HepG2 (cell line): ENCODE data around the gene RTF1. TPM values are rescaled to one million over a fixed set of nuclear protein-coding genes. Genes with fewer than 3 reads are reported as not detected.

Source experiments
- ATF4 ChIP-seq, 2 experiments: fragments of 450-650 bp in 1 of 2; sonication (generic) in 1 of 2; formaldehyde crosslinking; IDR thresholded peaks; 2 replicates each; pipeline versions ENCODE4 v1.5.0 to v1.8.0; 2020 to 2022; ENCODE audit warnings: mild to moderate bottlenecking in 1 of 2, missing genetic modification reagents in 1 of 2
- CREM ChIP-seq, 2 experiments: sonication (generic) in 1 of 2; formaldehyde crosslinking in 1 of 2; IDR thresholded peaks; 2 replicates each; pipeline versions ENCODE4 v1.4.0 to v1.6.1; 2016 to 2020; ENCODE audit warnings: antibody characterized with exemption in 1 of 2, mild to moderate bottlenecking in 1 of 2, missing genetic modification reagents in 1 of 2
- DR1 ChIP-seq: sonication (generic); formaldehyde crosslinking; IDR thresholded peaks from 2 replicates; pipeline ENCODE4 v1.8.0; 2021; ENCODE audit warnings: mild to moderate bottlenecking, missing genetic modification reagents, inconsistent platforms
- HOXD1 ChIP-seq: sonication (generic); formaldehyde crosslinking; IDR thresholded peaks from 2 replicates; pipeline ENCODE4 v1.5.0; 2020; ENCODE audit warnings: missing genetic modification reagents
- IKZF1 ChIP-seq: fragments of 450-650 bp; IDR thresholded peaks from 2 replicates; pipeline ENCODE4 v1.7.1; 2016
- MTF1 ChIP-seq: sonication (generic); formaldehyde crosslinking; IDR thresholded peaks from 2 replicates; pipeline ENCODE4 v1.5.0; 2020; ENCODE audit warnings: missing genetic modification reagents
- NR0B2 ChIP-seq: sonication (generic); formaldehyde crosslinking; IDR thresholded peaks from 2 replicates; pipeline ENCODE4 v1.4.0; 2020; ENCODE audit warnings: mild to moderate bottlenecking, missing genetic modification reagents
- PRMT3 ChIP-seq: sonication (generic); formaldehyde crosslinking; IDR thresholded peaks from 2 replicates; pipeline ENCODE4 v1.8.1; 2022; ENCODE audit warnings: low read depth, mild to moderate bottlenecking, moderate library complexity, missing genetic modification reagents, borderline replicate concordance
- RBFOX2 ChIP-seq: fragments of 200-400 bp; formaldehyde crosslinking; IDR thresholded peaks from 2 replicates; pipeline ENCODE4 v1.6.1; 2017; ENCODE audit warnings: low read depth, mild to moderate bottlenecking, low read length
- RFX5 ChIP-seq: IDR thresholded peaks from 2 replicates; pipeline ENCODE4 v1.6.1; 2011; ENCODE audit warnings: low read depth, low read length, improper control_type of control experiment
- SAFB2 ChIP-seq: sonication (generic); formaldehyde crosslinking; IDR thresholded peaks from 2 replicates; pipeline ENCODE4 v1.5.1; 2020; ENCODE audit warnings: missing genetic modification reagents, low read depth, mild to moderate bottlenecking, borderline replicate concordance
- SOX6 ChIP-seq, 2 experiments: fragments of 450-650 bp in 1 of 2; sonication (generic) in 1 of 2; formaldehyde crosslinking in 1 of 2; IDR thresholded peaks; 2 replicates each; pipeline versions ENCODE4 v1.4.0 to v1.6.1; 2017 to 2020; ENCODE audit warnings: antibody characterized with exemption in 1 of 2, mild to moderate bottlenecking in 1 of 2, missing genetic modification reagents in 1 of 2
- YY1 ChIP-seq: IDR thresholded peaks from 2 replicates; pipeline ENCODE4 v1.6.1; 2011; ENCODE audit warnings: low read length, low read depth, moderate library complexity, mild to moderate bottlenecking; ENCODE audit not compliant: insufficient read depth, insufficient replicate concordance
- ZBTB49 ChIP-seq: sonication (generic); formaldehyde crosslinking; IDR thresholded peaks from 2 replicates; pipeline ENCODE4 v1.4.0; 2020; ENCODE audit warnings: missing genetic modification reagents, borderline replicate concordance
- ZNF543 ChIP-seq: sonication (generic); formaldehyde crosslinking; IDR thresholded peaks from 2 replicates; pipeline ENCODE4 v1.4.0; 2020; ENCODE audit warnings: mild to moderate bottlenecking, missing genetic modification reagents
- ZNF558 ChIP-seq: sonication (generic); formaldehyde crosslinking; IDR thresholded peaks from 2 replicates; pipeline ENCODE4 v1.9.0; 2022; ENCODE audit warnings: mild to moderate bottlenecking, missing genetic modification reagents, borderline replicate concordance
- ZNF589 ChIP-seq: sonication (generic); formaldehyde crosslinking; conservative IDR thresholded peaks from 2 replicates; pipeline ENCODE4 v1.8.0; 2022; ENCODE audit warnings: mild to moderate bottlenecking, moderate library complexity, missing genetic modification reagents
- ZNF614 ChIP-seq: IDR thresholded peaks from 2 replicates; pipeline ENCODE4 v1.6.1; 2018; ENCODE audit warnings: missing biosample characterization, missing genetic modification reagents, inconsistent platforms, borderline replicate concordance
- ZNF660 ChIP-seq: sonication (generic); formaldehyde crosslinking; IDR thresholded peaks from 2 replicates; pipeline ENCODE4 v1.5.1; 2020; ENCODE audit warnings: mild to moderate bottlenecking, low read depth, missing genetic modification reagents, borderline replicate concordance
- ZNF7 ChIP-seq: IDR thresholded peaks from 2 replicates; pipeline ENCODE4 v1.6.1; 2016; ENCODE audit warnings: missing biosample characterization, missing genetic modification reagents
- ZNF761 ChIP-seq: sonication (generic); formaldehyde crosslinking; conservative IDR thresholded peaks from 2 replicates; pipeline ENCODE4 v1.4.0; 2020; ENCODE audit warnings: mild to moderate bottlenecking, missing genetic modification reagents
- ZNF781 ChIP-seq: sonication (generic); formaldehyde crosslinking; IDR thresholded peaks from 2 replicates; pipeline ENCODE4 v1.5.1; 2020; ENCODE audit warnings: borderline replicate concordance, mild to moderate bottlenecking, missing genetic modification reagents; ENCODE audit errors: not compliant biosample characterization
- polyA plus RNA-seq, 8 experiments: library from polyadenylated mRNA; depleted of rRNA in 3 of 8; stranded (reverse) in 7 of 8; unstranded in 1 of 8; fragments of >200 nt; fragmentation: Illumina TruSeq in 4 of 8; extraction: Trizol in 4 of 8; gene quantifications; 2 replicates each; pipeline versions ENCODE4 v1.2.1 to v1.2.3, GENCODE V29; 2011 to 2016; ENCODE audit warnings: low read depth in 4 of 8, missing spikeins in 1 of 8, mixed read lengths in 1 of 8; ENCODE audit not compliant: insufficient read depth in 1 of 8
- total RNA-seq, 5 experiments: library from RNA; depleted of rRNA; stranded (reverse); fragments of >200 nt; fragmentation: Illumina TruSeq; extraction: Trizol; gene quantifications; 2 replicates each; pipeline ENCODE4 v1.2.3, GENCODE V29; 2016; ENCODE audit warnings: low read depth in 1 of 5

The RTF1 gene
- total and polyA plus RNA-seq, 2 of the 13 experiments (the other 11 are each of a cell fraction or from before 2014, with no cell fraction given): 13.9 to 17.9 TPM

GRCh38 chr15:41495736-41496599 lies 79.1 kb downstream of the RTF1 start (continued):
- TF ChIP-seq ATF4 (CRISPR knock-in tag; IDR thresholded peaks at IDR 0.05) (peak in 1 of 2 experiments; percentile 38; a peak in 1 of 4 replicates), YY1 (peak; percentile 53), ZNF660 (CRISPR knock-in tag) (no peak), ZNF614 (CRISPR knock-in tag) (peak; percentile 48; the same call in 1 of the 2 replicates), CREM (IDR thresholded peaks at IDR 0.05) (peak; percentile 40; the same call in 1 of the 2 replicates), CREM (CRISPR knock-in tag; IDR thresholded peaks at IDR 0.05) (no peak), NR0B2 (CRISPR knock-in tag) (peak; percentile 74), ZNF558 (CRISPR knock-in tag) (peak; percentile 54; the same call in 1 of the 2 replicates), SOX6 (IDR thresholded peaks at IDR 0.05) (no peak), SOX6 (CRISPR knock-in tag; IDR thresholded peaks at IDR 0.05) (peak; percentile 73), HOXD1 (peak; percentile 77; the same call in 1 of the 2 replicates), DR1 (peak; percentile 77), IKZF1 (no peak), ZNF7 (no peak), RFX5 (no peak), ZNF543 (CRISPR knock-in tag) (peak; percentile 58; the same call in 1 of the 2 replicates), SAFB2 (0 out of 2 replicates have a peak, but pooled peaks have one; percentile 33), RBFOX2 (peak; percentile 83), ZNF781 (peak; percentile 66), MTF1 (CRISPR knock-in tag) (0 out of 2 replicates have a peak, but pooled peaks have one; percentile 47), ZBTB49 (CRISPR knock-in tag) (no peak), ZNF761 (CRISPR knock-in tag) (no peak; the same call in 1 of the 2 replicates), PRMT3 (CRISPR knock-in tag) (peak; percentile 55; the same call in 1 of the 2 replicates), ZNF589 (CRISPR knock-in tag) (no peak)
